BE2C (cell line): ENCODE measurements around the gene ATG16L1.

Experiments
- DNase-seq: peaks from one replicate; pipeline ENCODE4 v3.0.0-alpha.2; 2020
- H3K27me3 ChIP-seq: fragments of 250-450 bp; sonication (Bioruptor Pico); 2 replicates; pipeline ENCODE4 v1.5.1; 2020; ENCODE audit warnings: mild to moderate bottlenecking
- H3K36me3 ChIP-seq: fragments of 250-450 bp; sonication (Bioruptor Pico); 2 replicates; pipeline ENCODE4 v1.5.1; 2020; ENCODE audit warnings: mild to moderate bottlenecking
- H3K4me1 ChIP-seq: fragments of 250-450 bp; sonication (Bioruptor Pico); 2 replicates; pipeline ENCODE4 v1.5.1; 2020
- H3K4me3 ChIP-seq: 2 replicates; pipeline ENCODE4 v1.5.1; 2011; ENCODE audit warnings: low read depth, low read length
- H3K9me3 ChIP-seq: fragments of 250-450 bp; sonication (Bioruptor Pico); 2 replicates; pipeline ENCODE4 v1.5.1; 2020
- CTCF ChIP-seq: IDR thresholded peaks from 2 replicates; pipeline ENCODE4 v1.5.1; 2012; ENCODE audit warnings: mild to moderate bottlenecking, low read depth, low read length

ATG16L1 gene

GRCh38 chr2:233343171-233343705, 91.8 kb downstream of the ATG16L1 start:
- Histone ChIP-seq H3K27me3 (no peaks in the 10 kb centered on the region), H3K4me1 (no peaks in the 10 kb centered on the region), H3K4me3 (no peak overlapping the region), H3K9me3 (no peaks in the 10 kb centered on the region), H3K36me3 (no peaks in the 10 kb centered on the region)
- no peak for DNase-seq
- no peak for TF ChIP-seq CTCF
